IMR-90 (cell line): ENCODE measurements around the gene SPP2. TPM values are rescaled to one million over a fixed set of nuclear protein-coding genes. Genes with fewer than 3 reads are reported as not detected.

Experiments used
- ATAC-seq: fragments of 200-7000 bp; cut with Tn5 transposase; 2 replicates; pipeline ENCODE4 v1.9.1; 2020; ENCODE audit warnings: low read depth, mild to moderate bottlenecking, moderate library complexity
- BruUV-seq: library from RNA; stranded (reverse); fragments of 400-500 nt; replicated peaks from 2 replicates; lab custom pipeline; 2021; lab: Mats Ljungman, UMichigan
- CTCF ChIA-PET: fragments of 300-600 bp; formaldehyde crosslinking; extraction: SDS; loops from one replicate; lab custom pipeline; 2021; ENCODE audit warnings: antibody characterized with exemption; lab: Yijun Ruan, JAX
- POLR2A ChIA-PET: fragments of 300-600 bp; sonication (Branson Sonifier 250); formaldehyde crosslinking; loops from one replicate; lab custom pipeline; 2022; ENCODE audit warnings: antibody characterized with exemption; ENCODE audit not compliant: unreplicated experiment; lab: Charles Lee
- DNase-seq: peaks from one replicate; pipeline ENCODE4 v3.0.0; 2013
- H2AFZ ChIP-seq: replicated peaks from 2 replicates; pipeline ENCODE3; 2013; ENCODE audit warnings: low read length, mild to moderate bottlenecking; ENCODE audit not compliant: poor library complexity
- H2AK5ac ChIP-seq: 2 replicates; pipeline ENCODE4 v1.6.1; 2013; ENCODE audit warnings: low read depth, low read length, inconsistent platforms
- H2AK9ac ChIP-seq: replicated peaks from 2 replicates; pipeline ENCODE3; 2013; ENCODE audit warnings: mild to moderate bottlenecking, low read depth, low read length, moderate library complexity; ENCODE audit not compliant: poor library complexity
- H2BK120ac ChIP-seq: 2 replicates; pipeline ENCODE4 v1.6.1; 2013; ENCODE audit warnings: low read depth, low read length, inconsistent platforms
- H2BK15ac ChIP-seq: 3 replicates; pipeline ENCODE4 v1.6.1; 2013; ENCODE audit warnings: low read depth, low read length, inconsistent platforms
- H2BK20ac ChIP-seq: 2 replicates; pipeline ENCODE4 v1.6.1; 2013; ENCODE audit warnings: low read depth, mild to moderate bottlenecking, inconsistent platforms, low read length, moderate library complexity
- H2BK5ac ChIP-seq: 2 replicates; pipeline ENCODE4 v1.6.1; 2013; ENCODE audit warnings: mild to moderate bottlenecking, low read depth, low read length, inconsistent platforms; ENCODE audit not compliant: poor library complexity, severe bottlenecking
- H3K14ac ChIP-seq: replicated peaks from 2 replicates; pipeline ENCODE4 v1.6.1; 2013; ENCODE audit warnings: low read depth, low read length, inconsistent platforms
- H3K18ac ChIP-seq: 2 replicates; pipeline ENCODE4 v1.6.1; 2013; ENCODE audit warnings: low read depth, low read length, control low read depth
- H3K23ac ChIP-seq: 2 replicates; pipeline ENCODE4 v1.6.1; 2013; ENCODE audit warnings: low read depth, low read length, inconsistent platforms
- H3K27ac ChIP-seq: 2 replicates; pipeline ENCODE4 v1.5.1; 2013; ENCODE audit warnings: mild to moderate bottlenecking, control low read depth, low read length; ENCODE audit not compliant: insufficient read depth
- H3K27me3 ChIP-seq: 2 replicates; pipeline ENCODE4 v1.6.1; 2013; ENCODE audit warnings: low read length; ENCODE audit not compliant: control insufficient read depth, insufficient read depth
- H3K36me3 ChIP-seq: 2 replicates; pipeline ENCODE4 v1.6.1; 2013; ENCODE audit warnings: low read length, mixed read lengths; ENCODE audit not compliant: control insufficient read depth, insufficient read depth
- H3K4ac ChIP-seq: 2 replicates; pipeline ENCODE4 v1.6.1; 2013; ENCODE audit warnings: low read depth, low read length, inconsistent platforms
- H3K4me1 ChIP-seq: 2 replicates; pipeline ENCODE4 v1.6.1; 2013; ENCODE audit warnings: low read length, mixed read lengths; ENCODE audit not compliant: control insufficient read depth, insufficient read depth
- H3K4me2 ChIP-seq: 2 replicates; pipeline ENCODE4 v1.6.1; 2013; ENCODE audit warnings: low read depth, mild to moderate bottlenecking, control low read depth, low read length, moderate library complexity
- H3K4me3 ChIP-seq: 2 replicates; pipeline ENCODE4 v1.5.1; 2013; ENCODE audit warnings: low read depth, mild to moderate bottlenecking, control low read depth, low read length, moderate library complexity; ENCODE audit not compliant: insufficient read depth
- H3K56ac ChIP-seq: 2 replicates; pipeline ENCODE4 v1.6.1; 2013; ENCODE audit warnings: low read length, inconsistent platforms; ENCODE audit not compliant: insufficient read depth; ENCODE audit errors: extremely low read depth
- H3K79me1 ChIP-seq, 2 experiments: 2 replicates each; pipeline ENCODE4 v1.6.1; 2013; ENCODE audit warnings: low read length in 2 of 2, inconsistent platforms in 1 of 2, low read depth in 1 of 2
- H3K9ac ChIP-seq: 2 replicates; pipeline ENCODE4 v1.6.1; 2013; ENCODE audit warnings: low read depth, low read length, control low read depth
- H3K9me1 ChIP-seq: 2 replicates; pipeline ENCODE4 v1.6.1; 2013; ENCODE audit warnings: low read length, inconsistent platforms; ENCODE audit not compliant: insufficient read depth
- H3K9me3 ChIP-seq: 2 replicates; pipeline ENCODE4 v1.6.1; 2013; ENCODE audit warnings: low read length; ENCODE audit not compliant: control insufficient read depth, insufficient read depth
- H4K20me1 ChIP-seq: 2 replicates; pipeline ENCODE4 v1.6.1; 2013; ENCODE audit warnings: low read length, inconsistent platforms; ENCODE audit not compliant: insufficient read depth
- H4K5ac ChIP-seq: 2 replicates; pipeline ENCODE4 v1.6.1; 2013; ENCODE audit warnings: mild to moderate bottlenecking, low read depth, low read length, control low read depth
- H4K8ac ChIP-seq, 2 experiments: 2 replicates each; pipeline ENCODE4 v1.6.1; 2013; ENCODE audit warnings: low read depth in 2 of 2, low read length in 2 of 2, control low read depth in 1 of 2, inconsistent platforms in 1 of 2
- H4K91ac ChIP-seq: 2 replicates; pipeline ENCODE4 v1.6.1; 2013; ENCODE audit warnings: low read depth, low read length, inconsistent platforms; ENCODE audit not compliant: insufficient read depth
- CEBPB ChIP-seq: IDR thresholded peaks from 2 replicates; pipeline ENCODE4 v1.6.1; 2012; ENCODE audit warnings: low read depth, low read length, improper control_type of control experiment
- FOS ChIP-seq: fragments of 150-350 bp; IDR thresholded peaks from 2 replicates; pipeline ENCODE4 v1.6.1; 2016; ENCODE audit warnings: low read depth, low read length
- MAFK ChIP-seq: IDR thresholded peaks from 2 replicates; pipeline ENCODE4 v1.6.1; 2012; ENCODE audit warnings: low read depth, low read length, improper control_type of control experiment
- MAZ ChIP-seq: IDR thresholded peaks from 2 replicates; pipeline ENCODE4 v1.6.1; 2012; ENCODE audit warnings: low read depth, mild to moderate bottlenecking, low read length, improper control_type of control experiment, moderate library complexity, borderline replicate concordance
- MXI1 ChIP-seq: IDR thresholded peaks from 2 replicates; pipeline ENCODE4 v1.6.1; 2012; ENCODE audit warnings: low read depth, mild to moderate bottlenecking, low read length, moderate library complexity, borderline replicate concordance
- NFE2L2 ChIP-seq: fragments of 150-350 bp; IDR thresholded peaks from 2 replicates; pipeline ENCODE4 v1.6.1; 2016; ENCODE audit warnings: low read depth, mild to moderate bottlenecking, low read length
- RAD21 ChIP-seq: IDR thresholded peaks from 2 replicates; pipeline ENCODE4 v1.6.1; 2012; ENCODE audit warnings: low read length, improper control_type of control experiment
- RCOR1 ChIP-seq: IDR thresholded peaks from 2 replicates; pipeline ENCODE4 v1.6.1; 2012; ENCODE audit warnings: mild to moderate bottlenecking, low read length, improper control_type of control experiment; ENCODE audit not compliant: insufficient replicate concordance
- SMC3 ChIP-seq: fragments of 150-350 bp; IDR thresholded peaks from 2 replicates; pipeline ENCODE4 v1.6.1; 2016; ENCODE audit warnings: low read depth, mild to moderate bottlenecking, antibody characterized with exemption, low read length, moderate library complexity
- WGBS, 2 experiments: methylation state at CpG; one replicate each; pipeline versions ENCODE4 v1.1.5 to v1.1.7; 2013; ENCODE audit warnings: missing lambda C conversion rate in 2 of 2; ENCODE audit not compliant: insufficient read length in 1 of 2; ENCODE audit errors: extremely low coverage in 2 of 2; 5-methylcytosine and 5-hydroxymethylcytosine counted together
- dilution Hi-C: fragments of 300-500 bp; cut with HindIII; formaldehyde crosslinking; loops from one replicate; pipeline ENCODE4 v1.14.3; 2018; ENCODE audit warnings: low sequenced_read_pairs; ENCODE audit not compliant: unreplicated experiment
- in situ Hi-C: fragments of 300-500 bp; cut with MboI; formaldehyde crosslinking; loops from 3 replicates; pipeline ENCODE4 v1.14.3; 2019; ENCODE audit warnings: low sequenced_read_pairs, inconsistent platforms, mixed read lengths
- intact Hi-C: fragments of 100-400 bp; cut with micrococcal nuclease; formaldehyde crosslinking; loops from 2 replicates; pipeline ENCODE4 v1.10.0; 2022
- polyA plus RNA-seq, 3 experiments: library from polyadenylated mRNA; depleted of rRNA; stranded (reverse); fragments of >200 nt; gene quantifications; 2 replicates each; pipeline ENCODE4 v1.2.3, GENCODE V29; 2012; ENCODE audit warnings: low replicate concordance in 1 of 3
- total RNA-seq: library from RNA; depleted of rRNA; stranded (reverse); fragments of >200 nt; gene quantifications from 2 replicates; pipeline ENCODE4 v1.2.3, GENCODE V29; 2012
- TF ChIP-seq, protein P1 (sequence below): fragments of 150-350 bp; IDR thresholded peaks from 2 replicates; pipeline ENCODE4 v1.6.1; 2017; ENCODE audit warnings: mild to moderate bottlenecking, antibody characterized with exemption, low read length, low read depth
- TF ChIP-seq, protein P2 (sequence below): fragments of 150-350 bp; IDR thresholded peaks from 2 replicates; pipeline ENCODE4 v1.6.1; 2016; ENCODE audit warnings: low read depth, mild to moderate bottlenecking, low read length, moderate library complexity, borderline replicate concordance
- TF ChIP-seq, protein P3 (sequence below): conservative IDR thresholded peaks from 2 replicates; pipeline ENCODE4 v1.5.1; 2012; ENCODE audit warnings: mild to moderate bottlenecking, low read depth, low read length, improper control_type of control experiment

SPP2 gene
- total and polyA plus RNA-seq, 2 of the 4 experiments (the other 2 are of a cell fraction), result not detected

DNA sequence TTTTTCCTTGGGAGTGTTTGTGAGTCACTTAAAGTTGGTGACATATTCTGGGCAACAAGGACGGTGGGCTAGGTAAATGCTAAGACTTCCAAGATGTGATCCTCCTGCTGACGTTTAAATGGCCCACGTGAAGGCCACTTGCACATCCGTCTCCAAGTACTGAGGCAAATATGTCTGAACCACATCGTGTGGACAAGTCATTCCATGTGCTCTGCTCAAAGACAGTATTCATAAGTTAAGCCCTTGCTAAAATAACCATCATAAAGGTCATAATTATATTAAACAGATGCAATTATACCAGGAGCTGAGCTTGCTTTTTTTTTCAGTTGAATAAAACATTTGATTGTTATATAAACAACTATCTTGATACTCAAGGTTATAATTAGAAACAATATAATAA is 44.8 kb downstream of the SPP2 start:
- Histone ChIP-seq H4K91ac (no peak overlapping the region), H2AK9ac (no peak overlapping the region), H2AFZ (no peak overlapping the region), H3K79me1 (no peaks in the 10 kb centered on the region), H3K27ac (no peak overlapping the region), H4K5ac (no peak overlapping the region), H3K4me1 (no peaks in the 10 kb centered on the region; the same call in 1 of the 2 replicates), H3K36me3 (no peaks in the 10 kb centered on the region), H2BK15ac (no peak overlapping the region), H3K4me2 (no peak overlapping the region), H3K18ac (no peak overlapping the region), H4K8ac (no peak overlapping the region), H2AK5ac (no peak overlapping the region), H2BK5ac (no peak overlapping the region), H3K9me1 (no peaks in the 10 kb centered on the region), H3K27me3 (peaks cover 21% of the 10 kb centered on the region), H2BK120ac (no peak overlapping the region), H3K23ac (no peak overlapping the region), H3K14ac (no peak overlapping the region), H3K4me3 (no peak overlapping the region), H3K4ac (no peak overlapping the region), H3K56ac (no peak overlapping the region), H4K20me1 (no peaks in the 10 kb centered on the region), H3K9me3 (no peaks in the 10 kb centered on the region), H3K9ac (no peak overlapping the region), H2BK20ac (no peak overlapping the region)
- TF ChIP-seq, protein P1, sequence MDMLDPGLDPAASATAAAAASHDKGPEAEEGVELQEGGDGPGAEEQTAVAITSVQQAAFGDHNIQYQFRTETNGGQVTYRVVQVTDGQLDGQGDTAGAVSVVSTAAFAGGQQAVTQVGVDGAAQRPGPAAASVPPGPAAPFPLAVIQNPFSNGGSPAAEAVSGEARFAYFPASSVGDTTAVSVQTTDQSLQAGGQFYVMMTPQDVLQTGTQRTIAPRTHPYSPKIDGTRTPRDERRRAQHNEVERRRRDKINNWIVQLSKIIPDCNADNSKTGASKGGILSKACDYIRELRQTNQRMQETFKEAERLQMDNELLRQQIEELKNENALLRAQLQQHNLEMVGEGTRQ, result no peak
- TF ChIP-seq CEBPB (no peak), MAFK (no peak), MAZ (no peak), NFE2L2 (no peak), FOS (no peak), MXI1 (no peak), RCOR1 (no peak), SMC3 (no peak), RAD21 (no peak)
- TF ChIP-seq, protein P2, sequence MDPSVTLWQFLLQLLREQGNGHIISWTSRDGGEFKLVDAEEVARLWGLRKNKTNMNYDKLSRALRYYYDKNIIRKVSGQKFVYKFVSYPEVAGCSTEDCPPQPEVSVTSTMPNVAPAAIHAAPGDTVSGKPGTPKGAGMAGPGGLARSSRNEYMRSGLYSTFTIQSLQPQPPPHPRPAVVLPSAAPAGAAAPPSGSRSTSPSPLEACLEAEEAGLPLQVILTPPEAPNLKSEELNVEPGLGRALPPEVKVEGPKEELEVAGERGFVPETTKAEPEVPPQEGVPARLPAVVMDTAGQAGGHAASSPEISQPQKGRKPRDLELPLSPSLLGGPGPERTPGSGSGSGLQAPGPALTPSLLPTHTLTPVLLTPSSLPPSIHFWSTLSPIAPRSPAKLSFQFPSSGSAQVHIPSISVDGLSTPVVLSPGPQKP, result no peak
- TF ChIP-seq, protein P3, sequence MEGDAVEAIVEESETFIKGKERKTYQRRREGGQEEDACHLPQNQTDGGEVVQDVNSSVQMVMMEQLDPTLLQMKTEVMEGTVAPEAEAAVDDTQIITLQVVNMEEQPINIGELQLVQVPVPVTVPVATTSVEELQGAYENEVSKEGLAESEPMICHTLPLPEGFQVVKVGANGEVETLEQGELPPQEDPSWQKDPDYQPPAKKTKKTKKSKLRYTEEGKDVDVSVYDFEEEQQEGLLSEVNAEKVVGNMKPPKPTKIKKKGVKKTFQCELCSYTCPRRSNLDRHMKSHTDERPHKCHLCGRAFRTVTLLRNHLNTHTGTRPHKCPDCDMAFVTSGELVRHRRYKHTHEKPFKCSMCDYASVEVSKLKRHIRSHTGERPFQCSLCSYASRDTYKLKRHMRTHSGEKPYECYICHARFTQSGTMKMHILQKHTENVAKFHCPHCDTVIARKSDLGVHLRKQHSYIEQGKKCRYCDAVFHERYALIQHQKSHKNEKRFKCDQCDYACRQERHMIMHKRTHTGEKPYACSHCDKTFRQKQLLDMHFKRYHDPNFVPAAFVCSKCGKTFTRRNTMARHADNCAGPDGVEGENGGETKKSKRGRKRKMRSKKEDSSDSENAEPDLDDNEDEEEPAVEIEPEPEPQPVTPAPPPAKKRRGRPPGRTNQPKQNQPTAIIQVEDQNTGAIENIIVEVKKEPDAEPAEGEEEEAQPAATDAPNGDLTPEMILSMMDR, result no peak
- POLR2A ChIA-PET, result no interaction called here
- DNase-seq (no peak), ATAC-seq (no peak)
- intact Hi-C loops (no loop called here), dilution Hi-C loops (no loop called here), in situ Hi-C loops (no loop called here)
- 72% methylated on average over 4 of the region's 5 CpGs; no CpG with 5 or more reads in 1 of the 2 experiments for WGBS, 2 experiments
- no TSS peak for BruUV-seq
- CTCF ChIA-PET, result interaction anchor here (0.6 kb wide), 1 partner anchor 406 kb away, joined by 3 read pairs; no protein-coding TSS in a partner anchor
